Heart left ventricle (tissue), 13 donors: ENCODE results near the gene EFHC1.

ENCODE experiments used
- POLR2A ChIP-seq, 2 donors: fragments of 450-650 bp; IDR thresholded peaks; one replicate each; pipeline ENCODE4 v1.6.1; 2017; ENCODE audit warnings: antibody characterized with exemption in 2 of 2, mild to moderate bottlenecking in 2 of 2, moderate library complexity in 2 of 2
- TF ChIP-seq, protein P1 (sequence below), 12 donors: fragments of 200-600 bp; sonication (generic) in 4 of 12; IDR thresholded peaks; one replicate each; pipeline versions ENCODE4 v1.5.0 to v1.8.0; 2018 to 2022; ENCODE audit warnings: antibody characterized with exemption in 12 of 12, mild to moderate bottlenecking in 5 of 12
- donor health status: ischemic (EF 13 %, LVEDD 7.1; RV severe dilation, severe dysfunction).
- donor health status: DM: no; HTN: yes; CAD: no.
- donor health status: DM: no; HTN: no; CAD: no.
- donor health status: ischemic (EF 25% LVEDD 6.9; RV normal size, moderate dysfunction).
- donor health status: ischemic (EF 25% LVEDD 5.7; RV mildly dilated, moderate dysfunction).
- donor health status: ischemic (EF 35%, LVEDD 5.7; RV mildly dilated, moderate dysfunction).
- donor health status: nonischemic (EF 11% LVEDD 7.7; RV severe dilation, severe dysfunction).
- donor health status: DM: yes; HTN: yes; CAD: no.
- donor health status: PGD.
- donor health status: ischemic (EF 29% LVEDD 5.4; RV normal size, mild dysfunction).
- donor health status: nonischemic (EF 23%, LVEDD 6.1; RV moderate dilation, normal function).

GRCh38 chr6:52547647-52548352 lies 127.7 kb downstream of the EFHC1 start:
- TF ChIP-seq, protein P1, sequence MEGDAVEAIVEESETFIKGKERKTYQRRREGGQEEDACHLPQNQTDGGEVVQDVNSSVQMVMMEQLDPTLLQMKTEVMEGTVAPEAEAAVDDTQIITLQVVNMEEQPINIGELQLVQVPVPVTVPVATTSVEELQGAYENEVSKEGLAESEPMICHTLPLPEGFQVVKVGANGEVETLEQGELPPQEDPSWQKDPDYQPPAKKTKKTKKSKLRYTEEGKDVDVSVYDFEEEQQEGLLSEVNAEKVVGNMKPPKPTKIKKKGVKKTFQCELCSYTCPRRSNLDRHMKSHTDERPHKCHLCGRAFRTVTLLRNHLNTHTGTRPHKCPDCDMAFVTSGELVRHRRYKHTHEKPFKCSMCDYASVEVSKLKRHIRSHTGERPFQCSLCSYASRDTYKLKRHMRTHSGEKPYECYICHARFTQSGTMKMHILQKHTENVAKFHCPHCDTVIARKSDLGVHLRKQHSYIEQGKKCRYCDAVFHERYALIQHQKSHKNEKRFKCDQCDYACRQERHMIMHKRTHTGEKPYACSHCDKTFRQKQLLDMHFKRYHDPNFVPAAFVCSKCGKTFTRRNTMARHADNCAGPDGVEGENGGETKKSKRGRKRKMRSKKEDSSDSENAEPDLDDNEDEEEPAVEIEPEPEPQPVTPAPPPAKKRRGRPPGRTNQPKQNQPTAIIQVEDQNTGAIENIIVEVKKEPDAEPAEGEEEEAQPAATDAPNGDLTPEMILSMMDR (IDR thresholded peaks at IDR 0.05): no peak
- no peak for TF ChIP-seq POLR2A (IDR thresholded peaks at IDR 0.05)
